ENCODE data around the gene KIAA0232. TPM values are rescaled to one million over a fixed set of nuclear protein-coding genes. Genes with fewer than 3 reads are reported as not detected.

KIAA0232 gene, protein sequence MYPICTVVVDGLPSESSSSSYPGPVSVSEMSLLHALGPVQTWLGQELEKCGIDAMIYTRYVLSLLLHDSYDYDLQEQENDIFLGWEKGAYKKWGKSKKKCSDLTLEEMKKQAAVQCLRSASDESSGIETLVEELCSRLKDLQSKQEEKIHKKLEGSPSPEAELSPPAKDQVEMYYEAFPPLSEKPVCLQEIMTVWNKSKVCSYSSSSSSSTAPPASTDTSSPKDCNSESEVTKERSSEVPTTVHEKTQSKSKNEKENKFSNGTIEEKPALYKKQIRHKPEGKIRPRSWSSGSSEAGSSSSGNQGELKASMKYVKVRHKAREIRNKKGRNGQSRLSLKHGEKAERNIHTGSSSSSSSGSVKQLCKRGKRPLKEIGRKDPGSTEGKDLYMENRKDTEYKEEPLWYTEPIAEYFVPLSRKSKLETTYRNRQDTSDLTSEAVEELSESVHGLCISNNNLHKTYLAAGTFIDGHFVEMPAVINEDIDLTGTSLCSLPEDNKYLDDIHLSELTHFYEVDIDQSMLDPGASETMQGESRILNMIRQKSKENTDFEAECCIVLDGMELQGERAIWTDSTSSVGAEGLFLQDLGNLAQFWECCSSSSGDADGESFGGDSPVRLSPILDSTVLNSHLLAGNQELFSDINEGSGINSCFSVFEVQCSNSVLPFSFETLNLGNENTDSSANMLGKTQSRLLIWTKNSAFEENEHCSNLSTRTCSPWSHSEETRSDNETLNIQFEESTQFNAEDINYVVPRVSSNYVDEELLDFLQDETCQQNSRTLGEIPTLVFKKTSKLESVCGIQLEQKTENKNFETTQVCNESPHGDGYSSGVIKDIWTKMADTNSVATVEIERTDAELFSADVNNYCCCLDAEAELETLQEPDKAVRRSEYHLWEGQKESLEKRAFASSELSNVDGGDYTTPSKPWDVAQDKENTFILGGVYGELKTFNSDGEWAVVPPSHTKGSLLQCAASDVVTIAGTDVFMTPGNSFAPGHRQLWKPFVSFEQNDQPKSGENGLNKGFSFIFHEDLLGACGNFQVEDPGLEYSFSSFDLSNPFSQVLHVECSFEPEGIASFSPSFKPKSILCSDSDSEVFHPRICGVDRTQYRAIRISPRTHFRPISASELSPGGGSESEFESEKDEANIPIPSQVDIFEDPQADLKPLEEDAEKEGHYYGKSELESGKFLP (N-terminal part only)
- 20.4 TPM for polyA plus RNA-seq (2012; ENCODE audit: insufficient read depth, insufficient read length, low read depth)

- Histone ChIP-seq H3K4me3 (ENCODE audit: low read depth, low read length) (peak within 1 kb of the TSS; percentile 92), H3K9me3 (no peaks in the 10 kb centered on the region), H3K27me3 (no peaks in the 10 kb centered on the region; the same call in 1 of the 2 replicates), H3K4me1 (0 out of 2 replicates have a peak, but pooled peaks cover 2% of the 10 kb centered on the region), H3K36me3 (peaks cover 4% of the 10 kb centered on the region; the same call in 1 of the 2 replicates)
- peak; percentile 92 for DNase-seq
- TF ChIP-seq CTCF (IDR thresholded peaks at IDR 0.05; ENCODE audit: low read depth, low read length): no peak
These were observed at the start of gene KIAA0232 for GRCh38 chr4:6782147-6782845. TSS of gene KIAA0232 (plus strand) at chr4:6782727. CDS start at chr4:6824454, 41,727 bp downstream.

- no peak overlapping the region for H3K4me3 ChIP-seq (ENCODE audit: low read depth, low read length)
- H3K27me3 ChIP-seq: no peaks in the 10 kb centered on the region; the same call in 1 of the 2 replicates
- TF ChIP-seq CTCF (IDR thresholded peaks at IDR 0.05; ENCODE audit: low read depth, low read length): no peak
- no peaks in the 10 kb centered on the region for H3K4me1 ChIP-seq
- no peaks in the 10 kb centered on the region for H3K36me3 ChIP-seq
- DNase-seq: no peak
- H3K9me3 ChIP-seq: no peaks in the 10 kb centered on the region
These were observed 49.0 kb upstream of the KIAA0232 start for GRCh38 chr4:6733358-6734164.

DNA sequence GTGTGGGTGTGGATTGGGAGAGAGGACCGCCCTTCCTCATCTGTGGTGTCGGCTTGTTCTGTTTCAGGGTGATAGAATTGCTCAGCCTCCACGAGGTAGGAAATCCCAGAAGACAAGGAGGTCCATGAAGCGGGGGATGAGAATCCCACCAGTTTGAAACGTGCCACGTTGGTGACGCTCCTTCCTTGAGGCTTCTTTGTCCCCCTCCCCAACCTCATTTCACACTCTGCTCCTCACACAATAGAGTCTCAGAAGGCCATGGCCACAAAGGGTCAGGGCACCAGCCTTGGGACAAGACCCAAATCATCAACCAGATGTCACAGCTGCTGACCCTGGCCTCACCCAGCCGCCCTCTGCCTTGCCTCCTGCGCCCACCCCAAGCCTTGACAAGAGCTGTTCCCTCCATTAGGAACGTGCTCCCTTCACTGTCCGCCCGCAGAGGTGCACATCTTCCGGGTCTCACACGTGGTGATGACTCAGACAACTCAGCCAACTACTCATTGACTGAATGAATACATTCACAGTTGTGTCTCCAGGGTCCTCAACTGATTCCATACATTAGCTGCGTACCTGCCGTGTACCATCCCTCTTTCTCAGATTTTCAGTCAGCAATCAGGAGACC, 48.3 kb upstream of the KIAA0232 start:
- no peak for DNase-seq
- Histone ChIP-seq H3K9me3 (no peaks in the 10 kb centered on the region), H3K36me3 (no peaks in the 10 kb centered on the region), H3K4me3 (ENCODE audit: low read depth, low read length) (no peak overlapping the region), H3K4me1 (no peaks in the 10 kb centered on the region), H3K27me3 (no peaks in the 10 kb centered on the region; the same call in 1 of the 2 replicates)
- TF ChIP-seq CTCF (IDR thresholded peaks at IDR 0.05; ENCODE audit: low read depth, low read length): no peak

DNA sequence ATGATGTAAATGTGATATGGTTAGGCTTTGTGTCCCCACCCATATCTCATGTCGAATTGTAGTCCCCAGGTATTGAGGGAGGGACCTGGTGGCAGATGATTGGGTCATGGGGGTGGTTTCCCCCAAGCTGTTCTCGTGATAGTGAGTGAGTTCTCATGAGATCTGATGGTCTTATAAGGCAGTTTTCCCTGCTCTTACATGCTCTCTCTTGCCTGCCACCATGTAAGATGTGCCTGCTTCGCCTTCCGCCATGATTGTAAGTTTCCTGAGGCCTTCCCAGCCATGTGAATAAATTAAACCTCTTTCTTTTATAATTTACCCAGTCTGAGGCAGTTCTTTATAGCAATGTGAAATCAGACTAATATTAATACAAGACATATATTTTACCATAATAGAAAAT, 42.6 kb upstream of the KIAA0232 start:
- no peaks in the 10 kb centered on the region; the same call in 1 of the 2 replicates for H3K27me3 ChIP-seq
- DNase-seq: no peak
- no peak for TF ChIP-seq CTCF (IDR thresholded peaks at IDR 0.05; ENCODE audit: low read depth, low read length)
- H3K4me3 ChIP-seq (ENCODE audit: low read depth, low read length): no peak overlapping the region
- no peaks in the 10 kb centered on the region for H3K4me1 ChIP-seq
- no peaks in the 10 kb centered on the region for H3K36me3 ChIP-seq
- no peaks in the 10 kb centered on the region for H3K9me3 ChIP-seq
